Limb (tissue), 2 donors: ENCODE measurements around the gene C1QTNF5.

Experiments
- DNase-seq, 2 donors: peaks; one replicate each; pipeline ENCODE4 v3.0.0-alpha.2; 2016; ENCODE audit errors: extremely low spot score in 2 of 2

Gene C1QTNF5

DNA sequence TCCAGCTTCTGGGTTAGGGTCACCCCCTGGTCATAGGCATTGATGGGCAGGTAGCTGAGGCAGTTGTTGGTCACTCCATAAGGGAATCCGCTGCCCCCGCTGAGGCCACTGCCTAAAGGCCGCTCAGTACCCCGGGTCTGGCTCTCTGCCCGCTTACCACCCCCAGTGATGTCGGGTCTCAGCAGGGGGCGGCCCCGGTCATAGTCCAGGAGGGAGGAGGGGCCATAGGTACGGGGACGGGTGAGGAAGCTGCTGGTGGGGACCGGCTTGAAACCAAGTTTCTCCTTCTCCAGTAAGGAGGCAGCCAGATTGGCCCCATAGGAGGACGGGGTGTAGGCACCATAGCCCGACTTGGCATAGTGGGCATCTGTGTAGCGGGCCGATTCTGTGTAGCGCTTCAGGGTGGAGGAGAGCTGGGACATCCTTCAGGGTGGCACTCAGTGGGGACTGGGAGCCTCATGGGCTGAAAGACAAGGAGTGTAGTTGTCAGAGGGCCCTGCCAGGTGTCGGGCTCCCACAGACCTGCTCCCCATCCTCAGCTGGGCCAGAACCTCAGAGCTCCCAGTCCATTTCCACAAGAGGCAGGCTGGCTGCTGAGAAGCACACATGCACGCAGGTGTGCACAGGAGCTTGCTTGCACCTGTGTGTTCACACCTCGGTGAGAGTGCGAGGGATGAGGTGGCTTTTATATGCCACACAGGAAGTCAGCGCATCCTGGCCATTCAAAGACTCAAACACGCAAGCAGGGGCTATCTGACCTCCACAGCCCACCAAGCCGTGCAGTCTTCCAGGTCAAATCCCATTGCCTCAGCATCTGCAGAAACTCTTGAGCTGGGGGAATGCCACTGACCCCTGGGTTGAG, 32.6 kb upstream of the C1QTNF5 start:
- DNase-seq: no peak

GRCh38 chr11:119372260-119373058, 31.8 kb upstream of the C1QTNF5 start:
- no peak for DNase-seq

- no peak for DNase-seq
Observed at GRCh38 chr11:119371778-119372182, 31.1 kb upstream of the C1QTNF5 start.

DNA sequence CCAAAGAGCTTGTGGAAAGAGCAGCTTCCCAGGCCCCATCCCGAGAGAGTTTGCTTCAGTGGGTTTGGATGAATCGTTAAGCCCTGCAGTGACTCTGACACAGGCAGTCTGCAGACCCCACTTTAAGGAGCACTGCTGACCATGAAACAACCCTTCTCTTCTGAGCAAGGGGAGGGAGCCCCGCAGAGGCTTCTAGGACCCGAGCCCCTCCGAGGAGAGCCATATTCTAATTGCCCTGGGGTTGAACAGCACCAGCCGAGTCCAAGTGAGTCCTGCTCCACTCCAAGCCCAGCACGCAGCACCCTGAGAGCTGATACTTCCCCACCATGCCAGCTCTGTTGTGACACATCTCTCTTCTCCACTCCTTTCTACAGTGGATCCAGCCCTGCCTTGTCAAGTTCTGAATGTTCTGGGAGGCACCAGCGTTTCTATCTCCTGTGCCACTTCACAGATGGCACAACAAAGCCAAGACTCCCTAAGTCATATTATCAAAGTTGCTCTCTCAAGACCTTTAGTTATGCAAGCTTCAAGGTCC, 30.5 kb upstream of the C1QTNF5 start:
- no peak for DNase-seq

DNA sequence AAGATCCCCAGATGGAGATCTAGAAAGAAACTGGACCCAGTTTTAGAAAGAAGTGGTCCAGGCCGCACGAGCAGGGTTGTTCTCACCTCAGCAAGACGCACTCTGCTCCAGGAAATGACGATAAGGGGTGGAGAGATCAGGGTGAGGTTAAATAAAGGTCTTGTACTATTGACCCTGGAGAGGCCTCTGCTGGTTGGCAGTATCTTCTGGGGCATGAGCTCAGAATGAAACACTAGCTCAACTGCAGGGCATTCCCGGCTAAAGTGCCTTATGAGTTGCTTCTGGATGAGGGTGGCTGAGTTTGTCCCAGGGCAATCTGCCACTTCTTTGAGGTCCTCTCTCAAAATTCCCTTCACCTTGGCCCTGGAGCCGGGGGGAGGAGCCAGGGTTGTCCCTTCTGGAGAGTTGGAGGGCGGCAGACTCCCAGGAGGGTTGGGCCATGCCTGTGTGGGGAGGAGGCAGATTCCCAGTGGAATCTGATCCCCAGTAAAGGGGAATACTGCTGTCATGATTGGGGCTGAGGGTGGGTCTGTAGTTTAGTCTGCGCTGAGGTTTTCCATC, 29.9 kb upstream of the C1QTNF5 start:
- DNase-seq: no peak

DNA sequence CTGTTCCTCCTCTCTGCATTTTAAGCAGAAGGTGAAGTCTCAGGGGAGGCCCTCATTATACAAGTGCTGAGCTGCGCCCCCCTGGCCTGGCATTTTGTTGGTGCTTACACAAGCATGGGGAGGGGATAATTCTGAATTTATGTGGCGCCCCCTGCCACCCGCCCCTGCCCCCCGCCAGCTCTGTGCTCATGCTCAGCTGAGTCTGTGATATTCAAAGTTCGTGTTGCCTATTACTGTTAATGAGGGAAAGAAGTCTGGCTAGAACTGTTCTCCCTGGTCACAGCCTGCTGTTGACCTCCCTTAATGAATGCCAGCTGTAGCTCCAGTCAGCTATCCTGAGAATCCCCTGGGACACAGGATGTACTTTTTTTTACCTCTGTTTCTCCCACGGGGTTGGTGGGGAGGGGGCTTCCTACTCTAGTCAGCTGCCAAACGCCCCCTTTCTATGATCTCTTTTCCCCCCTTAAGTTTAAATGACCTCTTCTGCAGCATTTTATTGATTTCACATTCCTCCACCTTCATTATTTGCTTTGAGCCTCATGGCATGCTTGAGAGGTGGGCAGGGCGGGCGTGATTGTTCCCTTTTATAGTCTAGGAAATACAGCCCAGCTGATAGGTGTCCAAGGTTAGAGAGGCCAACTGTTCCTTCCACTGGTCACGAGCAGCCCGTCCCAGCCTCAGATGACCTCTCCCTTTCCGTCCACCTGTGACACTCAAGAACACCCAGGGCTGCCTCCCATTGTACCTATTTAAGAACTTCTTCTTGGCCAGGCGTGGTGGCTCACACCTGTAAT, 28.6 kb upstream of the C1QTNF5 start:
- peak in 1 of 2 donors; percentile 34 for DNase-seq

DNA sequence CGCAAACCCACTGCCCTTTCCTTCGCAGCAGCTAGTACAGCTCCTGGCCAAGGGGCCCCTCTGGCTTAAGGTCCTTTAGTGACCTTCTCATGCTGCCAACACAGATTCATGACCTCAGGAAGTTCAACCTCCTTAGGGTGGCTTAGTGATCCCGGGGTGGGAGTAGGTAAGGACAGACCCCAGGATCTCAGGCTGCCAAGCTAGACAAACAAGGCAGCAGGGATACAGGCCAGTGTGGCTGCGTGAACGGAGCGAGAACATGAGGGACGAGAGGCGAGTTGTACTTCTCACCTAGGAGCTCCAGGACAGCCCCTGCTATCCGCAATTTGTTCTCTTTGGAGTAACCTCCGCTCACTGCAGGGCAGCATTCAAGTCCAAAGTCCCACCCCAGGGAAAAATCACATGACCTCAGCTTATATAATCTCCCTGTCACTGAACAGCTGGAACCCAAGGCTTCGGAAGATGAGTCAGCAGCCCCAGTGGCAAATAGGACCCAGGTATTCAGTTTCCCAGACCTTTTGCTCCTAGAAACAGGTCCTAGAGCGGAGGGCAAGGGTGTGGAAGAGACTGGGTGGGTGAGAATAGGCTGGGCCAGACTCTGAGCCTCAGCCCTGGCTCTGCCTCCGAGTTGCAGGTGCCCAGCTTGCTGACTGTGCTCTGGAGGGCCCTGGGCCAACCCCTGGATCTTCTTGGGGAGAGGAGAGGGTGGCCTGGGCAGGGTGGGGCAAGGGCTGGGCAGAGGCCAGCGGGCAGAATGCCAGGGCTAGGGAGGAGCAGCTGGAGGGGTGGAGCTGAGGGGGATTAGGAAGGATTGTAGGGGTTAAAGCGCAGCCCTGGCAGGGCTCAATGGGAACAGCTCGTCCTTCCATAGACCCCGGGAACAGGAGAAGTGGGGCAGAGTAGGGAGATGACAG, 27.7 kb upstream of the C1QTNF5 start:
- peak; percentile 56 to 72 for DNase-seq

DNA sequence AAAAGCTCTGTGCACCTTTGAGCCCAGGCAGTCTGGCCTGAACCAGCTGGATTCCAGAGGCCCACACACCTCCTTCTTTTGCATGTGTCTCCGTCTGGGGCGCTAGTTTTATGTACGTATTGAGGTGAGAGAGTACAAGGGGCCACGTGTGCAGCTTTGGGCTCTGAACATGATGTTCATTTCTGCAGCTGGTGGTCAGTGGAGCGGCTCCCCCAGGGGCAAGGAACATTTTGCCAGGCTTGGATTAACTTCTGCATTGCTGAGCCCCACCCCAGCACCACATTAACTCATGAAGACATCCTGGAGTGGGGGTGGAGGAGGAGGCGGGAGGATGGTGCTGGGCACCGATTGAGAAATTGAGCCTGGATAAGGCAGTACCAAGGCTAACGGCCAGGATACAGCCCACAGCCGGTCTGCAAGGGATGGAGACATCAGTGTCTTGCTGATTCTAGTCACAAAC, 27.0 kb upstream of the C1QTNF5 start:
- DNase-seq: no peak

DNA sequence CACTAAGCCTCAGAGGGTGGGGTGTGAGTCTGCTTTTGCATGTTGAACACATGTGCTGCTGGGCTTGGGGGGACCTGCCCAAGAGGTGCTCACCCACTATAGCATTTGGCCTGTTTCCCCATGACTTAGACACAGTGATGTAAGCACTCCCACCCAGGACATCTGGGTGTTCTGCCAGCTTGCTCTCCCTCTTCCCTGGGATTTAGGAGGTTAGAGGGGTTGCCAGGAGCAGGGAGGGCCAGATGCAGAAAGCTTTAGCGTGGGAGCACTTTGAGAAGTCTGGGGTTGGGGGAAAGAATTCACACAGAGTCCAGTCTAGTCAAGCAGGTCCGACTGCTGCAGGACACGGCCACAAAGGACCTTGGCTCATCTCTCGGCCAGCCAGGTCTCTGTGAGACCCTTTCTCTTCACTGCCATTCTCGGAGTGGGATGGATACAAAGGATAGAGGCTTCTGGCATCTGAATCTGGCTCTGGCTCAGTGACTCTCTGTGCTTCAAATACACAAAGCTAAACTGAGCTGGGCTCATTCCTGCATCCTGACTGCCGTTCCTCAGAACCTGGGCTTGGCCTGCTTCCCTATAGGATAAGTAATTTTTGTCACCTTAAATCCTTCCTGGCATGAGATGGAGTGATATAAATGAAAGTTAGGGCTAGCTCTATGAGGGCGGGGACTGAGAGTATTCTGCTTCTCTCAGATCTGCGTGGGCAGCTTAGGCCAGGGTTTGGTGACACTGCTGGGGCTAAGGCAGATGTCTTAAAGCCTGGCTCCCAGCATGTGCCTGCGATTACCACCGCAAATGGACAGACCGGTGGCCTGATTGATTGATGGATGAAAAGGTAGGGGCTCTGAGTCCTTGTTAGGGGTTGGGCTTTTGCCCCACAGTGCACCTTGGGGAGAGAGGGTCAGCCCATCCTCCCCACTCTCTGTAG, 26.3 kb upstream of the C1QTNF5 start:
- DNase-seq: no peak

- peak in 1 of 2 donors; percentile 23 for DNase-seq
Observed at GRCh38 chr11:119365071-119365591, 24.4 kb upstream of the C1QTNF5 start.

DNA sequence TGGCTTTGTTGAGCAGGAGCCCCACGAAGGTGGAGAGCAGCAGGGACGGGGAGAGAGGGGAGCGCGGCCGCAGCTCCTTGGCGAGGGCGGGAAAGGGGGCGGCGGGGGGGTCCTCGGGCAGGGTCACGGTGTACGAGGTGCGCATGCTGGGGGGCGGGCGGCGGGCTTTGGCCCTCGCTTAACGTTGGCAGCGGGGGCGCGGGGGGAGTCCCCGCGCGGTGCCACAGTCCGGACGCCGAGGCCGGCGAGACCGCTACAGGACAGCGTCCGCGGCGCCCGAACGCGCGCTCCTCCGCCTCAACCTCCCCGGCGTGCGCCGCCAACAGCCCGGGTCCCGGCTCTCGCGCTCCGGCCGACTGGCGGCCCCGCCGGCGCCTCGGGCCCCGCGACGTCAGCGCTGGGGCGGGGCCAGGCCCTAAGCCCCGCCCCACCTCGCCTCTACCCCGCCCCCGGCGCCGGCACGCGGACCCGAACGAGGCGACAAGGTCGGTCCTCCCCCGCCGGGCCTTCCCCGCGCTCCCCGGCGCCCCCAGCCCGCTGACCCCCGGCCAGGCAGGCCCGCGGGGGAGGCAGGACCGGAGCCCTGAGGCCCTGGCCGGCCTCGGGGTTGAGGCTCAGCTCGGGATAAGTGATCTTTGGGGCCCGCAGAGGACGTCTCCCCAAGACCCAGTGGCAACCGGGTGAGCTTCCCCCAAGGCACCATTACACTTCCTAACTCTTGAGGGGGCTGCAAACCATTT, 23.3 kb upstream of the C1QTNF5 start:
- peak in 1 of 2 donors; percentile 81 for DNase-seq

GRCh38 chr11:119363081-119363850, 22.6 kb upstream of the C1QTNF5 start:
- DNase-seq: peak in 1 of 2 donors; percentile 33

- DNase-seq: no peak
Observed at GRCh38 chr11:119362741-119363080, 22.0 kb upstream of the C1QTNF5 start.

DNA sequence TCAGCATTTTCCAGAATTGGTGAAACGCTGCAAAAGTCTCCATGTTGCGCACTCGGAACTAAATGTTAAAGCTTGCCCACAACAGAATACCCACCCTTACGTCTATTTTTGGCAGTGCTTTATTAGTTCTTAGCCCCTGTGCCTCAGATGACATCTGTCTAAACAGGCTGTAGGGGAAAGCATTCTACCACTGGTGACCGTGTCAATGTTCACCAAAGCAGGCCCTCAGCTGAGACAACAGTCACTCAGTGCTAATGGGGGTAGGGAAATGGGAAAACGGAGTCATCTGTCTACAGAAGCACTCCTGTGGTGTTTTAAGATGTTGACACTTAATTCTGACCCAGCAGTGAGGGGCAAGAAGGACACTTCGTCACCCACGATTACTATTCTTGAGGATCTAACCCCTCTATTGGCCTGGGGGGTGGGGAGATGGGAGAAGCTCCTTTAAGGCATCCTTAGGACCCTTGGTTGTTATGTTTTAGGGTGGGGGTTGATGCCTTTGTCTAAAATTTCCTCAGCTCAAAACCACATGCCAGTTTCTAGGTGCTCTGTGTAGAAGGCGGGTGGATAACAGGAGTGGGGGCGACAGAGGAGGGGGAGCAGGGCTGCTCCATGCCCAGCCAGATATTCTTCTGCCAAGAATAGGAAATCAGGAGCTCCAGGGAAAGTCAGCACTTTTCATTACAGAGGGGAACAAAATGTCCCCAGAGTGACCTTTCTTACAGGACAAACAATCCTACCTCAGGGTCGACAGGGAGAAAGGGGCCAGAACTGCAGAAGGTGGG, 21.4 kb upstream of the C1QTNF5 start:
- DNase-seq: peak in 1 of 2 donors; percentile 26

DNA sequence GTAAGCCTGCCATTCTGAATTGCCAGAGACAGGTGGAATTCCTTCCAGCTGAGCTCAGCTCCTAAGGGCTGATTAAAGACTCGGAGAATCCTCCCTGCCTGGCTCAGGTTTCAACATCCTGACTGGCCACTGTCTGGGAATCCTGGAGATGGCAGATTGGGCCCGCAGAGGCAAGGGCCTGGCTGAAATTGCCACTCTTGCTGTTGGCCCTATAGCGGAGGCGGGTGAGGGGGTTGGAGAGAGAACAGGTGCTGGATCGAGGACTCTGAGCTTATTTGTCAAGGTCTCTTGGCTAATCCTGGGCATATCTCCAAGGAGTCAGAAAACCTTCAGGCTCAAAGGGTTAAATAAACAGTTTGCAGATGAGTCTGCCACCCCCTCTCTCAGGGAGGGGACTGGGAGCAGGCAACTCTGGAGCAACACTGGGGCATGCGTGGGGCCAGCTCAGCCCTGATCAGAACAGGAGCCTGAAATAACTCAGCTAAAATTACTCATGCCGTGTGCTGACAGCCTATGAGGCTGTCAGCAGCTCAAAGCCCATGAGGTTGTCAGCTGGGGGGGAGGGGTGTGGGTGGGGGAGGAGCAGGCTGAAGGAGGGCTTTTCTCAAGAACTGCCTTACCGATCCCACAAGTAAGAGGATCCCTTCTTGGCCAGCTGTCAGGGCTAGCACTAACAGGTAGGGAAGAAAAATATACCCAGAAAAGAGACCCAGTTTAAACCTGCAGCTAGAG, 20.5 kb upstream of the C1QTNF5 start:
- peak in 1 of 2 donors; percentile 67 for DNase-seq
